ENCODE results near the gene C1QTNF8. TPM values are rescaled to one million over a fixed set of nuclear protein-coding genes. Genes with fewer than 3 reads are reported as not detected.

C1QTNF8 gene
- total and polyA plus RNA-seq, 7 experiments from 2014 or later = not detected

DNA sequence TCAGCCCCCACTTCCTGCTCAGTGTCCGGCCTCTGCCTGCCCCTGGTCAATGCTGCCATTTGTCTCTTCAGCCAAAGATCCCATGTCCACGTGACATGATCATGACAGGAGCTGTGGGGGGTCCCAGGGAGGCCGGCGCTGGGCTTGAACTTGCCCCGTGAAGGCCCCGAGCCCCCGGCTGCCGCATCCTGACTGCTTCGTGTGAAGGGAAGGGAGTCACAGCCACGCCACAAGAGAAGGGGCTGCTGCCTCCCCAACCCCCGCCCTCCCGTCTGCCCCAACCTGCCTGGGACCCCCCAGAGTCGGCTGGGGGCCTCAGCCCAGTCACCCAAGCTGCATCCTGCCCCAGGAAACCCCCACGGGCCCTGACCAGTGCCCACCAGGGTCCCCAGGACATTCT, 37.8 kb downstream of the C1QTNF8 start:
- peaks cover 0 to 2% (median 0%) of the 10 kb centered on the region in 5 donors for H3K27me3 Mint-ChIP-seq
- no peaks in the 10 kb centered on the region for H3K4me1 ChIP-seq (ENCODE audit: control insufficient read depth in 2 of 2, insufficient read depth in 2 of 2, low read length in 2 of 2)
- no peak for ATAC-seq
- peaks cover 0 to 11% (median 4%) of the 10 kb centered on the region in 11 donors for H3K9me3 Mint-ChIP-seq
- peaks cover 0 to 5% (median 0%) of the 10 kb centered on the region in 5 donors for H3K36me3 Mint-ChIP-seq
- H3K27ac Mint-ChIP-seq = no peak overlapping the region
- DNase-seq = no peak
- H3K4me3 Mint-ChIP-seq = no peak overlapping the region
- H3K27ac ChIP-seq (ENCODE audit: low read depth, low read length) = no peak overlapping the region
- no peaks in the 10 kb centered on the region for H3K36me3 ChIP-seq (ENCODE audit: control insufficient read depth in 2 of 3, insufficient read depth in 3 of 3, low read length in 3 of 3)
- intact Hi-C loops (cut with micrococcal nuclease) = no loop called here
- no peak overlapping the region for H3K4me3 ChIP-seq (ENCODE audit: low read length)
- peaks cover 0 to 6% (median 0%) of the 10 kb centered on the region in 3 experiments for H3K9me3 ChIP-seq (ENCODE audit: control insufficient read depth in 2 of 3, low read length in 3 of 3)
- ChIA-PET CTCF (no interaction called here), POLR2A (interaction anchor here (0.7 kb wide), 1 partner anchor 78 kb away, joined by 5 read pairs; no protein-coding TSS in a partner anchor)
- no peaks in the 10 kb centered on the region for H3K27me3 ChIP-seq (ENCODE audit: control insufficient read depth in 2 of 2, insufficient read depth in 2 of 2, low read length in 2 of 2)
- H3K4me1 Mint-ChIP-seq = peaks cover 0 to 2% (median 0%) of the 10 kb centered on the region in 7 donors

DNA sequence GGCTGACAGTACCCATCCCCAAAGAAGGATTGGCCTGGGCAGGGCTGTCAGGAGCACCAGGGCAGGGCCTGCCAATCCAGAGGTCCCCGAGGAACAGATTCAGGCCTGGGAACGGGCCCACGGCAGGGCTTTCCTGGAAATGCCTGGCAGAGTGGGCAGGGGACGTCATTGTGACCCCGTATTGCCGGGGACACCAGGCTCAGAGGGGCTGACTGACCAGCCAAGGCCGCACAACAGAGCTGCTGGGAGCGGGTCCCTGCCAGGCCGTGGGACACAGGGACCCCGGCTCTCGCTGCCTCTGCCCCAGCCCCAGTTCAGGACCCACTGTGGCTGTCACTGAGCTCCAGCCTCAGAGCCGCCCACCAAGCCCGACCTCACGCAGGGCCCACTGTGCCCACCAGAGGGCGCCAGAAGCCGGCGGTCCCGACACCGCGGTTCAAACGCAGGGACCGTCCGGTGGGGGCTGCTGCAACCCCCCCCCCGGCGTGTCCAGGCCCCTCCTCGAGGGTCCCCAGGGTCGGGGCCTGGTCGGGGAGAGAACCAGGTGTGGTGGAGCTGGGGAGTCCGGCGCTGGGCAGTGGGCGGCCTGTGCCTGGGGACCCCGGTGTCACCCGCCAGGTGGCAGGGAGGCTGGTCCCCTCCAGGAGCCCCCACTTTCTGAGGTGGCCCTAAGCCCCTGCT, 38.7 kb downstream of the C1QTNF8 start:
- H3K27ac ChIP-seq (ENCODE audit: low read depth, low read length) = no peak overlapping the region
- H3K9me3 Mint-ChIP-seq = peaks cover 0 to 11% (median 4%) of the 10 kb centered on the region in 11 donors
- no peaks in the 10 kb centered on the region for H3K27me3 ChIP-seq (ENCODE audit: control insufficient read depth in 2 of 2, insufficient read depth in 2 of 2, low read length in 2 of 2)
- H3K27ac Mint-ChIP-seq = no peak overlapping the region
- ATAC-seq (peak; percentile 65), DNase-seq (peak; percentile 18 to 67 (median 53))
- POLR2A ChIA-PET = interaction anchor here (0.7 kb wide), 1 partner anchor 77 kb away, joined by 5 read pairs; no protein-coding TSS in a partner anchor
- H3K9me3 ChIP-seq (ENCODE audit: control insufficient read depth in 2 of 3, low read length in 3 of 3) = peaks cover 0 to 6% (median 0%) of the 10 kb centered on the region in 3 experiments
- CTCF ChIA-PET = interaction anchor here (0.5 to 3.2 kb wide), 8 partner anchors 53 to 308 kb away, joined by 3 to 9 read pairs (median 4); no protein-coding TSS in a partner anchor
- H3K4me1 ChIP-seq (ENCODE audit: control insufficient read depth in 2 of 2, insufficient read depth in 2 of 2, low read length in 2 of 2) = no peaks in the 10 kb centered on the region
- no peaks in the 10 kb centered on the region for H3K36me3 ChIP-seq (ENCODE audit: control insufficient read depth in 2 of 3, insufficient read depth in 3 of 3, low read length in 3 of 3)
- no peaks in the 10 kb centered on the region for H3K27me3 Mint-ChIP-seq
- H3K4me3 Mint-ChIP-seq = no peak overlapping the region
- peaks cover 0 to 2% (median 0%) of the 10 kb centered on the region in 7 donors for H3K4me1 Mint-ChIP-seq
- intact Hi-C loops (cut with micrococcal nuclease) = no loop called here
- H3K36me3 Mint-ChIP-seq = peaks cover 0 to 5% (median 0%) of the 10 kb centered on the region in 5 donors
- H3K4me3 ChIP-seq (ENCODE audit: low read length) = no peak overlapping the region

DNA sequence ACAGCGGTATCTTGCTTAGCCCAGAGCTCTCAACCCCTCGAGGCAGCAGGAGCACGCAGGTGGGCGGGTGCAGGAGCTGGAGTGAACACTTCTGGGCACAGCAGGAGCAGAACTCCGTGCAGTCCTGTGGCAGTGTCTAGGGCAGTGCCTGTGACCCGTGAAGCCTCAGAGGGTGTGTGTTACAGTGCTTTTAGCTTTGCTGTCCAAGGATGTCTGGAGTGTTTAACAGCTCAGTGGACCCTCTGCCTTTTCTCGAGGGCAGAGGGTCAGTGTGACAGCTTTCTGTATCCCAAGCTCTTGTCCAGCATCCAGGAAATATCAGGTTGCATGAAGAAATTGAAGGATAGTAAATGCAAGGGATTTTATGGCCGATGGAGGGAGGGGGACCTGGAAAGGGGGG, 39.8 kb downstream of the C1QTNF8 start:
- Histone ChIP-seq H3K27me3 (ENCODE audit: control insufficient read depth in 2 of 2, insufficient read depth in 2 of 2, low read length in 2 of 2) (no peaks in the 10 kb centered on the region), H3K9me3 (ENCODE audit: control insufficient read depth in 2 of 3, low read length in 3 of 3) (peaks cover 0 to 6% (median 0%) of the 10 kb centered on the region in 3 experiments), H3K4me3 (ENCODE audit: low read length) (no peak overlapping the region), H3K36me3 (ENCODE audit: control insufficient read depth in 2 of 3, insufficient read depth in 3 of 3, low read length in 3 of 3) (no peaks in the 10 kb centered on the region), H3K27ac (ENCODE audit: low read depth, low read length) (no peak overlapping the region), H3K4me1 (ENCODE audit: control insufficient read depth in 2 of 2, insufficient read depth in 2 of 2, low read length in 2 of 2) (no peaks in the 10 kb centered on the region)
- Mint-ChIP-seq H3K36me3 (peaks cover 0 to 5% (median 0%) of the 10 kb centered on the region in 5 donors), H3K9me3 (peaks cover 0 to 11% (median 4%) of the 10 kb centered on the region in 11 donors), H3K4me3 (no peak overlapping the region), H3K27ac (no peak overlapping the region), H3K27me3 (no peaks in the 10 kb centered on the region), H3K4me1 (peaks cover 0 to 2% (median 0%) of the 10 kb centered on the region in 7 donors)
- POLR2A ChIA-PET = interaction anchor here (1.7 to 2.0 kb wide), 2 partner anchors 57 to 59 kb away, joined by 5 to 11 read pairs; no protein-coding TSS in a partner anchor
- ATAC-seq (no peak), DNase-seq (no peak)
- intact Hi-C loops (cut with micrococcal nuclease) = no loop called here
- CTCF ChIA-PET = interaction anchor here (0.8 to 3.2 kb wide), 7 partner anchors 59 to 344 kb away, joined by 3 to 13 read pairs (median 3); partner anchors contain the start of gene SOX8

DNA sequence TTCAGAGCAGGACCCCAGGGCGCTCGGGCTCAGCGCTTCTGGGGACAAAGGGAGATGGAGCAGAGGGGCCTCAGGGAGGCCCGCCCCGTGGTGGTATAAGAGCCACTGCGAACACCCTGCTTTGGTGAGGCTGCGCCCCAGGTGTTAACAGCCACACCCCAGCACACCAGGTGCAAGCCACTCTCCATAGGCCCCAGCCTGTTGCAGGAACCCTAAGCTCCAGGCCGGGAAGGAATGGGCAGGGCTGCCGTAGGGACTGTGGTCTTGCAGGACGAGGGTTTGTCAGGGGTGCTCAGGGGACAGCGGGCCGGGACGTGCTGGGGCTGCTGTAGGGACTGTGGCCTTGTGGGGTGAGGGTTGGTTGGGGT, 40.5 kb downstream of the C1QTNF8 start:
- intact Hi-C loops (cut with micrococcal nuclease) = loop anchor here in 1 of 2 donors (1.0 kb wide), 3 partner anchors 58 to 344 kb away; partner anchors contain the start of gene SOX8
- no peak overlapping the region for H3K4me3 Mint-ChIP-seq
- Histone ChIP-seq H3K27me3 (ENCODE audit: control insufficient read depth in 2 of 2, insufficient read depth in 2 of 2, low read length in 2 of 2) (no peaks in the 10 kb centered on the region), H3K9me3 (ENCODE audit: control insufficient read depth in 2 of 3, low read length in 3 of 3) (peaks cover 0 to 6% (median 0%) of the 10 kb centered on the region in 3 experiments), H3K27ac (ENCODE audit: low read depth, low read length) (no peak overlapping the region), H3K36me3 (ENCODE audit: control insufficient read depth in 2 of 3, insufficient read depth in 3 of 3, low read length in 3 of 3) (no peaks in the 10 kb centered on the region), H3K4me3 (ENCODE audit: low read length) (no peak overlapping the region), H3K4me1 (ENCODE audit: control insufficient read depth in 2 of 2, insufficient read depth in 2 of 2, low read length in 2 of 2) (no peaks in the 10 kb centered on the region)
- POLR2A ChIA-PET = interaction anchor here (1.7 to 2.0 kb wide), 2 partner anchors 56 to 58 kb away, joined by 5 to 11 read pairs; no protein-coding TSS in a partner anchor
- no peak overlapping the region for H3K27ac Mint-ChIP-seq
- CTCF ChIA-PET = interaction anchor here (0.6 to 3.2 kb wide), 8 partner anchors 58 to 660 kb away, joined by 3 to 13 read pairs (median 4); no protein-coding TSS in a partner anchor
- no peak for DNase-seq
- no peak for ATAC-seq
- H3K27me3 Mint-ChIP-seq = no peaks in the 10 kb centered on the region
- peaks cover 0 to 5% (median 0%) of the 10 kb centered on the region in 5 donors for H3K36me3 Mint-ChIP-seq
- peaks cover 0 to 11% (median 4%) of the 10 kb centered on the region in 11 donors for H3K9me3 Mint-ChIP-seq
- H3K4me1 Mint-ChIP-seq = peaks cover 0 to 2% (median 0%) of the 10 kb centered on the region in 7 donors

DNA sequence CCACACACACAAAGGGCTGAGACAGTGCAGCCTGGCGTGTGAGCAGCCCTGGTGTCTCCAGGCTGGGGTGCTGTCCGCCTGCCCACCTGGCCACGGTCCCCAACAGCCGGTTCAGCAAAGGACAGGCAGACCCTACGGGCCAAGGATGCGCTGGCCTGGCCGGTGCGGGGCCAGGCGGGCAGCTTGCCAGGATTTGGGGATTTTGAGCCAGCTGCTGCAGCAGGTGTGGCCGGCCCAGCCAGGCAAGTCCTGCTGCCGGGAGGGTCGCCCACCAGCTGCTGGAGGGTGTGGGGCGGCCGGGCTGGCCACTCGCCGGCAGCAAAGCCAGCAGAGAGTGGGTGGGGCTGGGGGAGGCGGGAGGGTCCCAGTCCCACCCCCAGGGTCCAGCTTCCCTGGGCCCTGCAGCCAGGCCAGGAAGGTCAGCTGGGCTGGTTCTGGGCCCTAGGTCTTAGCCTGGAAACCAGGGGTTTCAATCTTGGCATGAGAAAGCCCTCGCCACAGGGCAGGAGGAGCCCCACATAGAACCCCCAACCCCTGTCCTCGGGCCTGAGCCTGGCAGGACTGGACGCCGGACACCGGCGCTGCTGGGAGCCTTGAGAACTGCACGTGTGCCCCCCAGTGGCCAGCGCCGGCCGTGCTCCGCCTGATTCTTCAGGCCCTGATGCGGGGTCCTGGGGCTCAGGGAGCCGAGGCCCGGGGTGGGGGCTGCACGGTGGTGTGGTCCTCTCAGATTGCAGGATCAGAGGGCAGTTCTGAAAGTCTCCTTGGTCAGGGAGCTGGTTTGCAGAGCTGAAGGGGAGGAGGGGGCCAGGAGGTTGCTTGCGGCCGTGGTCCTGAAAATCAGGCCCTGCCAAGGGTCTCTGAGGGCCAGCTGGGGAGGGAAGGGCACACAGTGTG, 41.1 kb downstream of the C1QTNF8 start:
- Mint-ChIP-seq H3K9me3 (peaks cover 0 to 11% (median 4%) of the 10 kb centered on the region in 11 donors), H3K4me1 (peaks cover 0 to 2% (median 0%) of the 10 kb centered on the region in 7 donors), H3K27ac (peak overlapping the region in 1 of 9 donors; percentile 46), H3K4me3 (no peak overlapping the region), H3K27me3 (no peaks in the 10 kb centered on the region), H3K36me3 (peaks cover 0 to 5% (median 0%) of the 10 kb centered on the region in 5 donors)
- Histone ChIP-seq H3K9me3 (ENCODE audit: control insufficient read depth in 2 of 3, low read length in 3 of 3) (peaks cover 0 to 6% (median 0%) of the 10 kb centered on the region in 3 experiments), H3K36me3 (ENCODE audit: control insufficient read depth in 2 of 3, insufficient read depth in 3 of 3, low read length in 3 of 3) (no peaks in the 10 kb centered on the region), H3K4me3 (ENCODE audit: low read length) (no peak overlapping the region), H3K27ac (ENCODE audit: low read depth, low read length) (no peak overlapping the region), H3K4me1 (ENCODE audit: control insufficient read depth in 2 of 2, insufficient read depth in 2 of 2, low read length in 2 of 2) (no peaks in the 10 kb centered on the region), H3K27me3 (ENCODE audit: control insufficient read depth in 2 of 2, insufficient read depth in 2 of 2, low read length in 2 of 2) (no peaks in the 10 kb centered on the region)
- ATAC-seq = no peak
- ChIA-PET POLR2A (interaction anchor here (1.7 to 2.0 kb wide), 2 partner anchors 56 to 58 kb away, joined by 5 to 11 read pairs; no protein-coding TSS in a partner anchor), CTCF (interaction anchor here (0.6 to 3.2 kb wide), 8 partner anchors 20 to 659 kb away, joined by 3 to 13 read pairs (median 4); no protein-coding TSS in a partner anchor)
- peak in 4 of 9 donors; percentile 23 to 41 (median 26) for DNase-seq
- intact Hi-C loops (cut with micrococcal nuclease) = loop anchor here in 1 of 2 donors (1.0 kb wide), 3 partner anchors 58 to 344 kb away; partner anchors contain the start of gene SOX8
